ENCODE data around the gene ZCCHC3.

Gene ZCCHC3

DNA sequence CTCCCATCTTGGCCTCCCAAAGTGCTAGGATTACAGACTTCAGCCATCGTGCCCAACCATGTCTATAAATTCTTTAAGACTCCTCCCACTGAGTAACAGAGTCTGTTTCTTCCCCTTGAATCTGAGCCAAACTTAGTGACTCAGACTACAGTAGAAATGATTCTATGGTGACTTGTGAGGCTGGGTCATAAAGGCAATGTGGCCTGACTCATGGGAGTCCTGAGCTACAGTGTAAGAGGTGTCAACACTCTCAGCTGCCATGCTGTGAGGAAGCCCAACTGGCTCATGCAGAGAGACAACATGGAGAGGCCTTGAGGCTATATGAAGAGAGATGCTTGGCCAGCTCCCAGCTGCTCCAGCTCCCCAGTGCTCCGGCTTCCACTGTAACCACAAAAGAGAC, 44.3 kb downstream of the ZCCHC3 start:
- H3K9me3 ChIP-seq: 0 out of 2 replicates have a peak, but pooled peaks cover 3% of the 10 kb centered on the region
- peaks cover 9% of the 10 kb centered on the region for H3K4me1 ChIP-seq
- H3K27ac ChIP-seq: no peak overlapping the region
- no peaks in the 10 kb centered on the region for H4K20me1 ChIP-seq
- no peak overlapping the region for H3K4me2 ChIP-seq
- H3K9ac ChIP-seq: no peak overlapping the region
- peaks cover 3% of the 10 kb centered on the region; the same call in 1 of the 2 replicates for H3K36me3 ChIP-seq
- H3K27me3 ChIP-seq: no peaks in the 10 kb centered on the region
- no peak for TF ChIP-seq Cebpa-rat (IDR thresholded peaks at IDR 0.05)
- H3K4me3 ChIP-seq: no peak overlapping the region

DNA sequence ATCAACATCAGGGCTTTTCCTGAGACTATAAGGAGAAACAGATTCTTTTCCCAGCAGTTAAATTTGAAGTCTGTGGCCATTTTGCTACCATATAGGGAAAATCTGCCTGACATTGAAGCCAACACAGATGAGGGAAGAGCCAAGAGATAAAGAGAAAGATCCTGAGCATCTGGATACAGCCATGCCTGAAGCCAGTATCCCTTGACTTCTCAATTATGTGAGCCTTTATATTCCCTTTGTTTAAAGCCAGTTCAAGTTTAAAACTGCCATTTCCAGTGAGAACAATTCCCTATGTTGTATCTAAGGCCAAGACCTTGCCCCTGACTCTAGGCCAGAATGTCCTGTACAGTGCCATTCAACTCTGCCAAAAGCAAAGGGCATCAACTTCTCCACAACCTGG, 45.7 kb downstream of the ZCCHC3 start:
- Histone ChIP-seq H3K27me3 (no peaks in the 10 kb centered on the region), H3K4me2 (no peak overlapping the region), H3K9me3 (0 out of 2 replicates have a peak, but pooled peaks cover 3% of the 10 kb centered on the region), H3K9ac (no peak overlapping the region), H3K4me1 (peaks cover 12% of the 10 kb centered on the region), H4K20me1 (no peaks in the 10 kb centered on the region), H3K36me3 (peaks cover 3% of the 10 kb centered on the region; the same call in 1 of the 2 replicates), H3K4me3 (no peak overlapping the region), H3K27ac (no peak overlapping the region)
- no peak for TF ChIP-seq Cebpa-rat (IDR thresholded peaks at IDR 0.05)

DNA sequence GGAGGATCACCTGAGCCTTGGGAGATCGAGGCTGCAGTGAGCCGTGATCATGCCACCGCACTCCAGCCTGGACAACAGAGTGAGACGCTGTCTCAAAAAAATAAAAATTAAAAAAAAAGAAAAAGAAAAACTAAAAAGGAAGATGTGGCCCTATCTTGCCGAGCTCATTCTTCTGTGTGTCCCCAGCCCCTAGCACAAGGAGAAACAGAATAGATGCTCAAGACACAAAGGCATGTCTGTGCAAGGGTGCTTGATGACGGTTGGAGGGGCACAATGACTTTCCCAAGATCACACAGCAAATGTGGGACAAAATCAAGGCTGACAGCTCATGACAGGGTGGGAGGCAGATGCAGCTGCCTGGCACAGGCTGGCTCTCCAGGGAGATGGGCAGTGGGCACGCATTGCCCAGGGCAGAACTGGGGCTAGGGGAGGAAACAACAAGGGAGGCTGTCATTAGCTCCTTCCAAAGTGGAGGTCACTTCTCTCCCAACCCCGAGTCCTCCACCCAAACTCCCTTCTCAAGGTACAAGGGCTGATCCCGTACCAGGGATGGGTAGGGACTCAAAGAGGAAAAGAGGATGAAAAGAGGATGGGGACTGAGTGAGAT, 48.8 kb downstream of the ZCCHC3 start:
- Histone ChIP-seq H3K36me3 (peaks cover 14% of the 10 kb centered on the region), H3K4me1 (peaks cover 19% of the 10 kb centered on the region), H3K9me3 (0 out of 2 replicates have a peak, but pooled peaks cover 3% of the 10 kb centered on the region), H3K4me3 (peak overlapping the region; percentile 71), H3K27ac (peak overlapping the region; percentile 44; the same call in 1 of the 2 replicates), H4K20me1 (no peaks in the 10 kb centered on the region), H3K27me3 (0 out of 2 replicates have a peak, but pooled peaks cover 4% of the 10 kb centered on the region), H3K4me2 (peak overlapping the region; percentile 97), H3K9ac (peak overlapping the region; percentile 78)
- no peak for TF ChIP-seq Cebpa-rat (IDR thresholded peaks at IDR 0.05)

- Histone ChIP-seq H3K4me2 (peak within 1 kb of the TSS; percentile 97), H3K4me1 (peaks cover 19% of the 10 kb centered on the region), H3K27me3 (0 out of 2 replicates have a peak, but pooled peaks cover 4% of the 10 kb centered on the region), H4K20me1 (no peaks in the 10 kb centered on the region), H3K9me3 (0 out of 2 replicates have a peak, but pooled peaks cover 1% of the 10 kb centered on the region), H3K4me3 (peak within 1 kb of the TSS; percentile 71), H3K9ac (peak within 1 kb of the TSS; percentile 78), H3K27ac (peak within 1 kb of the TSS; percentile 44), H3K36me3 (peaks cover 13% of the 10 kb centered on the region)
- TF ChIP-seq Cebpa-rat (IDR thresholded peaks at IDR 0.05): no peak
Measured at GRCh38 chr20:346640-347316, 49.4 kb downstream of the ZCCHC3 start, which contains the start of gene NRSN2. Gene NRSN2, plus strand, starts transcription at chr20:347111. Its CDS starts 2,533 bp downstream, at chr20:349644.

DNA sequence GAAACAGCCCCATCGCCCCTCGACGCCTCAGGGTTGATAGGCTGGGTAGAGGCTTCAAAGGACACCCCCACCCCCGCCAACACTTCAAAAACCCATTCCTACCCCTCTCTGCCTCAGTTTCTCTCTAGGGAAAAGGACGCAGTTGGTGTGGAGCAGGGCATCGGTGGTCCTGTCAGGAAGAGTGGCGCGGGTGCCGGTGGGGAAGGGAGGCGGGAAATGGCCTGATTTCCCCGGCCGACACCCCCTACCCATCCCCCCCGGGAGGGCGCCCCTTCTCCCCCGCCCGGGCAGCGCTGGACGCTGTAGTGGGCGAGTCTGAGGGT, 49.9 kb downstream of the ZCCHC3 start:
- Histone ChIP-seq H3K9ac (peak overlapping the region; percentile 78), H3K9me3 (no peaks in the 10 kb centered on the region), H3K4me2 (peak overlapping the region; percentile 97), H3K27me3 (0 out of 2 replicates have a peak, but pooled peaks cover 4% of the 10 kb centered on the region), H3K4me3 (peak overlapping the region; percentile 71), H3K27ac (peak overlapping the region; percentile 44), H3K4me1 (peaks cover 19% of the 10 kb centered on the region), H3K36me3 (peaks cover 11% of the 10 kb centered on the region), H4K20me1 (no peaks in the 10 kb centered on the region)
- no peak for TF ChIP-seq Cebpa-rat (IDR thresholded peaks at IDR 0.05)

- Histone ChIP-seq H3K27me3 (0 out of 2 replicates have a peak, but pooled peaks cover 4% of the 10 kb centered on the region), H3K4me3 (peak overlapping the region; percentile 71), H3K27ac (peak overlapping the region; percentile 44), H3K9me3 (no peaks in the 10 kb centered on the region), H4K20me1 (no peaks in the 10 kb centered on the region), H3K4me2 (peak overlapping the region; percentile 97), H3K36me3 (peaks cover 11% of the 10 kb centered on the region), H3K4me1 (peaks cover 19% of the 10 kb centered on the region), H3K9ac (peak overlapping the region; percentile 78)
- no peak for TF ChIP-seq Cebpa-rat (IDR thresholded peaks at IDR 0.05)
Measured at GRCh38 chr20:347640-348484, 50.5 kb downstream of the ZCCHC3 start.

DNA sequence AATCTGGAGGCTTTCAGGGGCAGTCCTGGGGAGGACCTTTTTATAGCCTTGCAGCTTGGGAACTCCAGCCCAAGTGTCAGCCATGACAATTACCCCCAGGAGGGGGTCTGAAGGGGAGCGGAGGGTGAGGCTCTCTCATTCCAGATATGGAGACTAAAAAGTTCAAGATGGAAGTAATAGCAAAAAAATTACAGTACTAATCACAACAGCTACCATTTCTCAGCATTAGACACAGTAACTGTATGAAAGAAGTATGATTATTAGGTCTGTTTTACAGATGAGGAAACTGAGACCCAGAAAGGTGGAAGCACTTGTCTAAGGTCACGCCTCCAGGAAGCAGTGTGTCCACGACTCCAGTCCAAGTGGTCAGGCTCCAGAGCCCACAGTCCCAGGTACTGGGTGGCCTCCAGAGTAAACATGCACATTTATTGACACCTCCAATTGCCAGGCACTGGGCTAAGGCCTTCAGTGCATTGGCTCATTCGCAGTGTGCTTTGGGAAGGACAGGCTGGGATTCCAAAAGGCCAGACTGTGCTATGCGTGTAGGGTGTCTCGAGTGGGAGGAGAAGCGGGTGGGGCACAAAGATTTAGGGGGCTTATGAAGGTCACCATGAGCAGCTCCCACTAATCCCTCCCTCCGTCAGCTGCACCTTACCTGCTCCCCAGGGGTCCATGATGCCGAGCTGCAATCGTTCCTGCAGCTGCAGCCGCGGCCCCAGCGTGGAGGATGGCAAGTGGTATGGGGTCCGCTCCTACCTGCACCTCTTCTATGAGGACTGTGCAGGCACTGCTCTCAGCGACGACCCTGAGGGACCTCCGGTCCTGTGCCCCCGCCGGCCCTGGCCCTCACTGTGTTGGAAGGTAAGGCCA, 51.8 kb downstream of the ZCCHC3 start:
- H3K4me2 ChIP-seq: no peak overlapping the region

More for the DNA sequence above, 51.8 kb downstream of the ZCCHC3 start:
- no peak overlapping the region for H3K4me3 ChIP-seq
- no peaks in the 10 kb centered on the region for H3K9me3 ChIP-seq
- 0 out of 2 replicates have a peak, but pooled peaks cover 4% of the 10 kb centered on the region for H3K27me3 ChIP-seq
- H3K36me3 ChIP-seq: peaks cover 16% of the 10 kb centered on the region
- H3K9ac ChIP-seq: no peak overlapping the region
- peaks cover 19% of the 10 kb centered on the region for H3K4me1 ChIP-seq
- no peaks in the 10 kb centered on the region for H4K20me1 ChIP-seq
- H3K27ac ChIP-seq: no peak overlapping the region
- TF ChIP-seq Cebpa-rat (IDR thresholded peaks at IDR 0.05): no peak
